Endothelial cell of umbilical vein (primary cell): ENCODE measurements around the gene CREG2. TPM values are rescaled to one million over a fixed set of nuclear protein-coding genes. Genes with fewer than 3 reads are reported as not detected.

Experiments used
- BruUV-seq: library from RNA; stranded (reverse); fragments of 400-500 nt; replicated peaks from 2 replicates; lab custom pipeline; 2021; lab: Mats Ljungman, UMichigan
- CTCF ChIA-PET: fragments of 300-600, 350-600 bp; sonication (Branson Sonifier 250); formaldehyde crosslinking; loops from one replicate; lab custom pipeline; 2021; ENCODE audit warnings: antibody characterized with exemption, inconsistent platforms; lab: Charles Lee
- POLR2A ChIA-PET: fragments of 300-600, 350-600 bp; sonication (Branson Sonifier 250); formaldehyde crosslinking; loops from one replicate; lab custom pipeline; 2021; ENCODE audit warnings: antibody characterized with exemption, inconsistent platforms; lab: Charles Lee
- DNase-seq: peaks from one replicate; pipeline ENCODE4 v3.0.0-alpha.2; 2011; ENCODE audit warnings: low read depth, low spot score
- FAIRE-seq: peaks from 2 replicates; lab custom pipeline; 2011; peaks lifted over from hg19 to GRCh38; lab: Jason Lieb, UNC
- H2AFZ ChIP-seq: 2 replicates; pipeline ENCODE4 v1.6.0; 2012; ENCODE audit warnings: low read depth, low read length, control low read depth, inconsistent platforms
- H3K27ac ChIP-seq: 2 replicates; pipeline ENCODE4 v1.5.1; 2011; ENCODE audit warnings: low read depth, mild to moderate bottlenecking, control low read depth, low read length, moderate library complexity; ENCODE audit not compliant: insufficient read depth
- H3K27me3 ChIP-seq, 2 experiments: 2 replicates each; pipeline versions ENCODE4 v1.6.0 to v1.6.1; 2011; ENCODE audit warnings: low read length in 2 of 2, mixed read lengths in 1 of 2; ENCODE audit not compliant: control insufficient read depth in 2 of 2, insufficient read depth in 2 of 2
- H3K36me3 ChIP-seq, 2 experiments: 2 replicates in 1 of 2; 3 replicates in 1 of 2; pipeline ENCODE4 v1.5.1; 2011; ENCODE audit warnings: low read length in 2 of 2, mild to moderate bottlenecking in 1 of 2, moderate library complexity in 1 of 2; ENCODE audit not compliant: control insufficient read depth in 2 of 2, insufficient read depth in 2 of 2; ENCODE audit errors: extremely low read depth in 1 of 2
- H3K4me1 ChIP-seq: 3 replicates; pipeline ENCODE4 v1.5.1; 2011; ENCODE audit warnings: mild to moderate bottlenecking, low read length; ENCODE audit not compliant: control insufficient read depth, insufficient read depth; ENCODE audit errors: extremely low read depth
- H3K4me2 ChIP-seq: 2 replicates; pipeline ENCODE4 v1.6.1; 2011; ENCODE audit warnings: low read length, control low read depth, mixed read lengths; ENCODE audit not compliant: insufficient read depth
- H3K4me3 ChIP-seq, 3 experiments: fragments of 200-600 bp in 1 of 3; sonication (generic), shearing (Covaris generic) in 1 of 3; replicated peaks in 1 of 3; 2 replicates each; pipeline ENCODE4 v1.5.1; 2011 to 2016; ENCODE audit warnings: control low read depth in 3 of 3, low read length in 3 of 3, mild to moderate bottlenecking in 2 of 3, inconsistent platforms in 1 of 3, low read depth in 1 of 3, moderate library complexity in 1 of 3; ENCODE audit not compliant: insufficient read depth in 1 of 3
- H3K79me2 ChIP-seq: 2 replicates; pipeline ENCODE4 v1.6.0; 2012; ENCODE audit warnings: low read length, inconsistent platforms; ENCODE audit not compliant: control insufficient read depth, insufficient read depth
- H3K9ac ChIP-seq: replicated peaks from 2 replicates; pipeline ENCODE3; 2011; ENCODE audit warnings: low read length, control low read depth; ENCODE audit not compliant: insufficient read depth; ENCODE audit errors: extremely low read depth
- H3K9me1 ChIP-seq: replicated peaks from 3 replicates; pipeline ENCODE4 v1.6.0; 2011; ENCODE audit warnings: mild to moderate bottlenecking, low read length; ENCODE audit not compliant: control insufficient read depth, insufficient read depth; ENCODE audit errors: extremely low read depth
- H3K9me3 ChIP-seq: replicated peaks from 2 replicates; pipeline ENCODE4 v1.5.1; 2012; ENCODE audit warnings: low read length, inconsistent platforms; ENCODE audit not compliant: control insufficient read depth, insufficient read depth
- H4K20me1 ChIP-seq: replicated peaks from 2 replicates; pipeline ENCODE3; 2011; ENCODE audit warnings: mild to moderate bottlenecking, low read length; ENCODE audit not compliant: control insufficient read depth, insufficient read depth; ENCODE audit errors: extremely low read depth
- EZH2 ChIP-seq: IDR thresholded peaks from 2 replicates; pipeline ENCODE4 v1.6.1; 2012; ENCODE audit warnings: borderline replicate concordance, low read depth, mild to moderate bottlenecking, moderate library complexity, low read length, inconsistent platforms; ENCODE audit not compliant: severe bottlenecking
- FOS ChIP-seq: IDR thresholded peaks from 2 replicates; pipeline ENCODE4 v1.6.1; 2011; ENCODE audit warnings: mild to moderate bottlenecking, low read length, moderate library complexity, borderline replicate concordance; ENCODE audit not compliant: insufficient read depth
- GATA2 ChIP-seq: IDR thresholded peaks from 2 replicates; pipeline ENCODE4 v1.7.0; 2011; ENCODE audit warnings: low read depth, mild to moderate bottlenecking, moderate library complexity, mixed read lengths, low read length; ENCODE audit not compliant: insufficient read length, insufficient read depth
- JUN ChIP-seq: IDR thresholded peaks from 2 replicates; pipeline ENCODE4 v1.6.1; 2011; ENCODE audit warnings: borderline replicate concordance, low read depth; ENCODE audit not compliant: insufficient read length, insufficient read depth
- MYC ChIP-seq: IDR thresholded peaks from one replicate; pipeline ENCODE4 v1.6.1; 2011; ENCODE audit warnings: mild to moderate bottlenecking, low read depth, low read length
- POLR2A ChIP-seq: IDR thresholded peaks from 2 replicates; pipeline ENCODE4 v1.6.1; 2012; ENCODE audit warnings: low read depth, mild to moderate bottlenecking, control low read depth, low read length
- POLR2AphosphoS5 ChIP-seq: IDR thresholded peaks from 2 replicates; pipeline ENCODE4 v1.6.1; 2012; ENCODE audit warnings: low read depth, mild to moderate bottlenecking, control low read depth, low read length, moderate library complexity; ENCODE audit not compliant: insufficient read depth
- dilution Hi-C: fragments of 300-500 bp; cut with MboI; formaldehyde crosslinking; loops from one replicate; pipeline ENCODE4 v1.15.0; 2019; ENCODE audit warnings: low sequenced_read_pairs; ENCODE audit not compliant: extremely low pct_ligation_motif_present
- intact Hi-C: fragments of 100-400 bp; cut with micrococcal nuclease; formaldehyde crosslinking; loops from one replicate; pipeline ENCODE4 v1.10.0; 2022
- polyA plus RNA-seq, 4 experiments: library from polyadenylated mRNA; depleted of rRNA in 3 of 4; stranded (reverse) in 3 of 4; unstranded in 1 of 4; fragments of >200 nt; gene quantifications; 2 replicates each; pipeline versions ENCODE4 v1.2.1 to v1.2.3, GENCODE V29; 2011 to 2012; ENCODE audit warnings: missing spikeins in 1 of 4
- total RNA-seq: library from RNA; stranded (reverse); gene quantifications from 2 replicates; pipeline ENCODE4 v1.2.3, GENCODE V29; 2021
- TF ChIP-seq, protein P1 (sequence below): IDR thresholded peaks from 2 replicates; pipeline ENCODE4 v1.6.1; 2011; ENCODE audit not compliant: insufficient read depth, insufficient read length
- TF ChIP-seq, protein P2 (sequence below), 2 donors: IDR thresholded peaks; 1 replicate in 1 of 2; 2 replicates in 1 of 2; pipeline ENCODE4 v1.5.1; 2011; ENCODE audit warnings: low read length in 2 of 2, mild to moderate bottlenecking in 2 of 2, moderate library complexity in 2 of 2, control low read depth in 1 of 2, inconsistent platforms in 1 of 2, low read depth in 1 of 2; ENCODE audit not compliant: insufficient read depth in 1 of 2; ENCODE audit errors: extremely low read depth in 1 of 2

The CREG2 gene
- total and polyA plus RNA-seq, 2 donors (not counting 3 experiments of a cell fraction or from before 2014, with no cell fraction given): 0.48 to 2.0 TPM

DNA sequence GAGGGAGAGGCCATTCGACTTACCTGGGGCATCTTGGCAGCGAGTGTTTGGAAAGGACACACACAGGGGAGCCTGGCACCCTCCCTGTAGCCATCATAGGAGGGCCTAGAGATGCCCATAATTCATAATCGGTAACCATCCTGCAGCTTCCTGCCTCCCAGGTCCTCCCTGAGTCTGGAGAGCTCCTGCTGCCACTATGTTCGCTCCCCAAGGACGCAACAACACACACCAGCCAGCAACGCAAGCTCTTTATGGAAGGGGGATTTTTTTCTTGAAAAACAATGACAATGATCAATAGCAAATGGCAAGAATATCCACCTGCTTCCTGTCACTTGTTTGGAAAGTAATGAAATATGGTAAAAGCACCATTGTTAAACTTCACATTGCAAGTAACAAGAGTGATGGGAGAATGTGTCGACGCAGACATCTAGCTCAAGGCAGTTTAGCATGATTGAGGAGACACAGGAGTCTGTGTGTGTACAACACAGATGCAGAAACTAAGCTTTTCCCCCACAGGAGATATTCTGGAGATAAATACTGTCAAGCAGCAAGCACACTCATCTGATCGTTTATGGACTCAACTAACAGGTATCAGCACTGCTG, 24.9 kb upstream of the CREG2 start:
- Histone ChIP-seq H3K4me1 (no peaks in the 10 kb centered on the region), H3K4me3 (no peak overlapping the region), H2AFZ (no peak overlapping the region), H3K36me3 (no peaks in the 10 kb centered on the region), H3K9me3 (no peaks in the 10 kb centered on the region), H3K9ac (no peak overlapping the region), H4K20me1 (no peaks in the 10 kb centered on the region), H3K9me1 (no peaks in the 10 kb centered on the region), H3K27me3 (peaks cover 0 to 10% of the 10 kb centered on the region in 2 experiments), H3K4me2 (no peak overlapping the region), H3K79me2 (no peaks in the 10 kb centered on the region), H3K27ac (no peak overlapping the region)
- FAIRE-seq: no peak
- POLR2A ChIA-PET: no interaction called here
- intact Hi-C loops (no loop called here), dilution Hi-C loops (no loop called here)
- DNase-seq: no peak
- CTCF ChIA-PET: interaction anchor here (1.2 kb wide), 1 partner anchor 70 kb away, joined by 8 read pairs; no protein-coding TSS in a partner anchor
- BruUV-seq: no TSS peak
- TF ChIP-seq MYC: no peak
- no peak for TF ChIP-seq GATA2
- TF ChIP-seq, protein P1, sequence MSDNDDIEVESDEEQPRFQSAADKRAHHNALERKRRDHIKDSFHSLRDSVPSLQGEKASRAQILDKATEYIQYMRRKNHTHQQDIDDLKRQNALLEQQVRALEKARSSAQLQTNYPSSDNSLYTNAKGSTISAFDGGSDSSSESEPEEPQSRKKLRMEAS: no peak
- TF ChIP-seq EZH2: no peak
- no peak for TF ChIP-seq FOS
- TF ChIP-seq POLR2AphosphoS5: no peak
- TF ChIP-seq JUN: no peak
- no peak for TF ChIP-seq POLR2A
- TF ChIP-seq, protein P2, sequence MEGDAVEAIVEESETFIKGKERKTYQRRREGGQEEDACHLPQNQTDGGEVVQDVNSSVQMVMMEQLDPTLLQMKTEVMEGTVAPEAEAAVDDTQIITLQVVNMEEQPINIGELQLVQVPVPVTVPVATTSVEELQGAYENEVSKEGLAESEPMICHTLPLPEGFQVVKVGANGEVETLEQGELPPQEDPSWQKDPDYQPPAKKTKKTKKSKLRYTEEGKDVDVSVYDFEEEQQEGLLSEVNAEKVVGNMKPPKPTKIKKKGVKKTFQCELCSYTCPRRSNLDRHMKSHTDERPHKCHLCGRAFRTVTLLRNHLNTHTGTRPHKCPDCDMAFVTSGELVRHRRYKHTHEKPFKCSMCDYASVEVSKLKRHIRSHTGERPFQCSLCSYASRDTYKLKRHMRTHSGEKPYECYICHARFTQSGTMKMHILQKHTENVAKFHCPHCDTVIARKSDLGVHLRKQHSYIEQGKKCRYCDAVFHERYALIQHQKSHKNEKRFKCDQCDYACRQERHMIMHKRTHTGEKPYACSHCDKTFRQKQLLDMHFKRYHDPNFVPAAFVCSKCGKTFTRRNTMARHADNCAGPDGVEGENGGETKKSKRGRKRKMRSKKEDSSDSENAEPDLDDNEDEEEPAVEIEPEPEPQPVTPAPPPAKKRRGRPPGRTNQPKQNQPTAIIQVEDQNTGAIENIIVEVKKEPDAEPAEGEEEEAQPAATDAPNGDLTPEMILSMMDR (IDR thresholded peaks at IDR 0.05; ENCODE audit: extremely low read depth in 1 of 2, insufficient read depth in 1 of 2, low read depth in 1 of 2, low read length in 2 of 2): no peak
